ENCODE data around the gene MEIS1. TPM values are rescaled to one million over a fixed set of nuclear protein-coding genes. Genes with fewer than 3 reads are reported as not detected.

Gene MEIS1
- total and polyA plus RNA-seq, 2 donors (not counting 3 experiments of a cell fraction or from before 2014, with no cell fraction given) = 10.0 to 26.5 TPM

DNA sequence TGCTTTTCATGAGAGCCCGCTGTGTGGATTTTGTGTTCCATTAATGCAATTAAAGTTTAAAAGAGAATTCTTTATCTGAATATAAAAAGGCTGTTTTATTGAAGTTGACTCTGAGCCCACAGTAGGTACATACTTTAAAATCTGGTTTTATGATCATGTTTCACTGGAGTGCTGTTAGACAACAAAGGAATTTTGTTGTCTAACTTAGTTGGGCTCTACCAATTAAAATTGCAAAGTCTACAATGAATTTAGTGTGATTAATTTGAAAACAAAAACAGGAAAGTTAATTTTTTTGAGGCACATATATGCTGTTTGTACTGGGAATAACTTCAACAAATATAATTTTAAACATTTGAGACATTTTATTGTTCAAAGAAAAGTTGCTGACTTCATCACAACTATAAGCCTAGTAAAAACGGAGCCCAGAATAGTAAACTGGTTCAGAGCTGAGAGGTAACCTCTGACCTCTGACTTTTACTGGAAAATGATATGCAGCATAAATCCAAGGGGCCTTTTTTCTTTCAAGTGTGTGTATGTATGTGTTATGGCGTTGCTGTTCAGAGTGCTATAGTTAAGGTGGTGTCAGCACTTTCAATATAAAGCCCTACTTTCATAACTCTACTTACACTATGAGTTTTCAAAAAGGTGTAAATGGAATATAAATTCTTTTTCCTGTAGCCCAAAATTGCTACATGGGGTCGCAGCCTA is 30.2 kb downstream of the MEIS1 start:
- H3K79me2 ChIP-seq (ENCODE audit: control insufficient read depth, insufficient read depth, low read length) = no peaks in the 10 kb centered on the region
- CTCF ChIA-PET = interaction anchor here (1.1 to 2.2 kb wide), 3 partner anchors 13 to 25 kb away, joined by 3 to 8 read pairs (median 3); no protein-coding TSS in a partner anchor
- H3K36me3 ChIP-seq (ENCODE audit: control insufficient read depth in 2 of 2, extremely low read depth in 1 of 2, insufficient read depth in 2 of 2, low read length in 2 of 2) = no peaks in the 10 kb centered on the region
- H3K27me3 ChIP-seq (ENCODE audit: control insufficient read depth in 2 of 2, insufficient read depth in 2 of 2, low read length in 2 of 2) = no peaks in the 10 kb centered on the region
- TF ChIP-seq MYC (IDR thresholded peaks at IDR 0.05; ENCODE audit: low read depth, low read length) = no peak
- TF ChIP-seq GATA2 (IDR thresholded peaks at IDR 0.05; ENCODE audit: insufficient read depth, insufficient read length, low read depth, low read length) = no peak
- TF ChIP-seq, protein P1, sequence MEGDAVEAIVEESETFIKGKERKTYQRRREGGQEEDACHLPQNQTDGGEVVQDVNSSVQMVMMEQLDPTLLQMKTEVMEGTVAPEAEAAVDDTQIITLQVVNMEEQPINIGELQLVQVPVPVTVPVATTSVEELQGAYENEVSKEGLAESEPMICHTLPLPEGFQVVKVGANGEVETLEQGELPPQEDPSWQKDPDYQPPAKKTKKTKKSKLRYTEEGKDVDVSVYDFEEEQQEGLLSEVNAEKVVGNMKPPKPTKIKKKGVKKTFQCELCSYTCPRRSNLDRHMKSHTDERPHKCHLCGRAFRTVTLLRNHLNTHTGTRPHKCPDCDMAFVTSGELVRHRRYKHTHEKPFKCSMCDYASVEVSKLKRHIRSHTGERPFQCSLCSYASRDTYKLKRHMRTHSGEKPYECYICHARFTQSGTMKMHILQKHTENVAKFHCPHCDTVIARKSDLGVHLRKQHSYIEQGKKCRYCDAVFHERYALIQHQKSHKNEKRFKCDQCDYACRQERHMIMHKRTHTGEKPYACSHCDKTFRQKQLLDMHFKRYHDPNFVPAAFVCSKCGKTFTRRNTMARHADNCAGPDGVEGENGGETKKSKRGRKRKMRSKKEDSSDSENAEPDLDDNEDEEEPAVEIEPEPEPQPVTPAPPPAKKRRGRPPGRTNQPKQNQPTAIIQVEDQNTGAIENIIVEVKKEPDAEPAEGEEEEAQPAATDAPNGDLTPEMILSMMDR (IDR thresholded peaks at IDR 0.05; ENCODE audit: extremely low read depth in 1 of 2, insufficient read depth in 1 of 2, low read depth in 1 of 2, low read length in 2 of 2) = no peak
- TF ChIP-seq POLR2AphosphoS5 (IDR thresholded peaks at IDR 0.05; ENCODE audit: insufficient read depth, low read depth, low read length) = no peak
- H2AFZ ChIP-seq (ENCODE audit: low read depth, low read length) = no peak overlapping the region
- dilution Hi-C loops (cut with MboI; ENCODE audit: extremely low pct_ligation_motif_present, low sequenced_read_pairs) = no loop called here
- H3K4me1 ChIP-seq (ENCODE audit: control insufficient read depth, extremely low read depth, insufficient read depth, low read length) = no peaks in the 10 kb centered on the region
- DNase-seq (ENCODE audit: low read depth, low spot score) = no peak
- no peaks in the 10 kb centered on the region for H3K9me3 ChIP-seq (replicated peaks; ENCODE audit: control insufficient read depth, insufficient read depth, low read length)
- no peak overlapping the region for H3K9ac ChIP-seq (replicated peaks; ENCODE audit: extremely low read depth, insufficient read depth, low read length)
- no peak overlapping the region for H3K4me3 ChIP-seq (replicated peaks in 1 of 3; ENCODE audit: insufficient read depth in 1 of 3, low read depth in 1 of 3, low read length in 3 of 3)
- no peak overlapping the region for H3K4me2 ChIP-seq (ENCODE audit: insufficient read depth, low read length)
- no peaks in the 10 kb centered on the region for H3K9me1 ChIP-seq (replicated peaks; ENCODE audit: control insufficient read depth, extremely low read depth, insufficient read depth, low read length)
- H4K20me1 ChIP-seq (replicated peaks; ENCODE audit: control insufficient read depth, extremely low read depth, insufficient read depth, low read length) = no peaks in the 10 kb centered on the region
- intact Hi-C loops (cut with micrococcal nuclease) = no loop called here
- H3K27ac ChIP-seq (ENCODE audit: insufficient read depth, low read depth, low read length) = no peak overlapping the region
- no peak for FAIRE-seq
- POLR2A ChIA-PET = no interaction called here
- no TSS peak for BruUV-seq (replicated peaks)

DNA sequence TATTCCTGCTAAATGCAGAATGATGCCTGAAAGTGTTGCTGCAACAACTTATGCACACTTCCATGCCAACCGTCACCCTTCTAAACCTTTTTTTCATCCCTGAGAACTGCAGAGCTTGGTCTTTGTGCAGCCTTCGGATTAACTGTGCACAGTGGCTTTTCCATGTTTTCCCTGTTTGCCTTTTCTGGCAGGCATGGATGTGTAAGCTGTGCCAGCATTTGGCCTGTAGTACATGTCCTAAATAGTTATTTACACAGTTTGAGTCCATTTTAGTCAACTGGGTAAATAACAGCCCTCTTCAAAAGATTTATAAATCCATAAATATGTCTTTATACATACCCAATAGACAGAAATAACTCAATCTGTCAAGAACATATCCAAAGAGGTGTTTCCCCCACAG is 31.5 kb downstream of the MEIS1 start:
- dilution Hi-C loops (cut with MboI; ENCODE audit: extremely low pct_ligation_motif_present, low sequenced_read_pairs) = no loop called here
- no peaks in the 10 kb centered on the region for H3K36me3 ChIP-seq (ENCODE audit: control insufficient read depth in 2 of 2, extremely low read depth in 1 of 2, insufficient read depth in 2 of 2, low read length in 2 of 2)
- ChIA-PET POLR2A (no interaction called here), CTCF (interaction anchor here (1.1 kb wide), 1 partner anchor 27 kb away, joined by 3 read pairs; no protein-coding TSS in a partner anchor)
- H3K27ac ChIP-seq (ENCODE audit: insufficient read depth, low read depth, low read length) = no peak overlapping the region
- TF ChIP-seq FOS (IDR thresholded peaks at IDR 0.05; ENCODE audit: borderline replicate concordance, insufficient read depth, low read length) (no peak), EZH2 (IDR thresholded peaks at IDR 0.05; ENCODE audit: borderline replicate concordance, low read depth, low read length, severe bottlenecking) (no peak), GATA2 (IDR thresholded peaks at IDR 0.05; ENCODE audit: insufficient read depth, insufficient read length, low read depth, low read length) (no peak), JUN (IDR thresholded peaks at IDR 0.05; ENCODE audit: borderline replicate concordance, insufficient read depth, insufficient read length, low read depth) (no peak), POLR2AphosphoS5 (IDR thresholded peaks at IDR 0.05; ENCODE audit: insufficient read depth, low read depth, low read length) (no peak), POLR2A (IDR thresholded peaks at IDR 0.05; ENCODE audit: low read depth, low read length) (no peak), MYC (IDR thresholded peaks at IDR 0.05; ENCODE audit: low read depth, low read length) (no peak)
- TF ChIP-seq, protein P2, sequence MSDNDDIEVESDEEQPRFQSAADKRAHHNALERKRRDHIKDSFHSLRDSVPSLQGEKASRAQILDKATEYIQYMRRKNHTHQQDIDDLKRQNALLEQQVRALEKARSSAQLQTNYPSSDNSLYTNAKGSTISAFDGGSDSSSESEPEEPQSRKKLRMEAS (IDR thresholded peaks at IDR 0.05; ENCODE audit: insufficient read depth, insufficient read length) = no peak
- TF ChIP-seq, protein P1 (IDR thresholded peaks at IDR 0.05; ENCODE audit: extremely low read depth in 1 of 2, insufficient read depth in 1 of 2, low read depth in 1 of 2, low read length in 2 of 2) = no peak
- H3K79me2 ChIP-seq (ENCODE audit: control insufficient read depth, insufficient read depth, low read length) = no peaks in the 10 kb centered on the region
- no peak overlapping the region for H3K9ac ChIP-seq (replicated peaks; ENCODE audit: extremely low read depth, insufficient read depth, low read length)
- H4K20me1 ChIP-seq (replicated peaks; ENCODE audit: control insufficient read depth, extremely low read depth, insufficient read depth, low read length) = no peaks in the 10 kb centered on the region
- no peak overlapping the region for H3K4me3 ChIP-seq (replicated peaks in 1 of 3; ENCODE audit: insufficient read depth in 1 of 3, low read depth in 1 of 3, low read length in 3 of 3)
- FAIRE-seq (no peak), DNase-seq (ENCODE audit: low read depth, low spot score) (no peak)
- no TSS peak for BruUV-seq (replicated peaks)
- no peaks in the 10 kb centered on the region for H3K9me3 ChIP-seq (replicated peaks; ENCODE audit: control insufficient read depth, insufficient read depth, low read length)
- H3K4me2 ChIP-seq (ENCODE audit: insufficient read depth, low read length) = no peak overlapping the region
- intact Hi-C loops (cut with micrococcal nuclease) = no loop called here
- no peaks in the 10 kb centered on the region for H3K9me1 ChIP-seq (replicated peaks; ENCODE audit: control insufficient read depth, extremely low read depth, insufficient read depth, low read length)
- H3K4me1 ChIP-seq (ENCODE audit: control insufficient read depth, extremely low read depth, insufficient read depth, low read length) = no peaks in the 10 kb centered on the region
- H3K27me3 ChIP-seq (ENCODE audit: control insufficient read depth in 2 of 2, insufficient read depth in 2 of 2, low read length in 2 of 2) = no peaks in the 10 kb centered on the region
- no peak overlapping the region for H2AFZ ChIP-seq (ENCODE audit: low read depth, low read length)

Measured in endothelial cell of umbilical vein (primary cell).